HG03378 (cell line): Measurements from ENCODE around the gene TPST1.

Source experiments
- ATAC-seq: cut with Tn5 transposase; IDR thresholded peaks from one replicate; pipeline ENCODE4 v1.9.1; 2021; ENCODE audit warnings: mild to moderate bottlenecking, moderate library complexity; ENCODE audit not compliant: unreplicated experiment

The TPST1 gene

DNA sequence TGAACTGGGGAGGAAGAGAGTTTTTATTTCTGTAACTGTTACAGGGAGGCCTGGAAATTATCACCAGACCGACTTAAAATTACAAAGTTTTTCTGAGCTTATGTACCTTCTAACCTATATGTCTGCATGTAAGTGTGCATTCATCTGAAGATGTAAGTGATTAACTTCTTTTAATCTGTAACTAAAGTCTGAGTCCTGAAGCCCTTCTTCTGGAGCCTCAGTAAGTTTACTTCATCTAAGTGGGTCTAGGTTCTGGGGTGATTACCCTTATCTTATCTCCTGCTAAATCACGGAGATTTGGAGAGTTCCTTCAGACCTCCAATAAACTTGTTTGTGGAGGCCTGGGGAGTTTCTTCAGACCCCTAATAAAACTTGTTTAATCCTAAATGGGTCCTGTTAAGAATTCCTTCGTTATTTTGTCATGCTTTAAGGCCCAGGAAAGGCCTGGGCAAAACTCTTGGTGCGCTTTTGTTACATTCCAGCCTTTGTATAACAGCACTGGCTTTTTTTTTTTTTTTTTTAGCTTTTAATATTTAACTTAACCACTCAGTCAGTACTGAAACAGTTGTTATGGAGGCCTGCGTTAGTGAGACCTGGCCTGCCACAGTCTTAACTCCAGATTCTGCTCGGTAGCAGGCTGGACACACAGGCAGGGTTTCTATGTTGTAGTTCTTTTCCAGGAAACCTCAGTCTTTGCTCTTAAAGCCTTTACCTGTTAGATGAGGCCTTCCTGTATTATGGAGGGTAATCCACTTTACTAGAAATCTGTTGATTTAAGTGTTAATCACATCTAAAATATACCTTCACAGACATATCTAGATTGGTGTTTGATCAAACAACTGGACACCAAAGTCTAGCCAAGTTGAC is 33.0 kb downstream of the TPST1 start:
- peak; percentile 45 for ATAC-seq

- peak; percentile 48 for ATAC-seq
Measured at GRCh38 chr7:66238773-66239466, 33.8 kb downstream of the TPST1 start.

DNA sequence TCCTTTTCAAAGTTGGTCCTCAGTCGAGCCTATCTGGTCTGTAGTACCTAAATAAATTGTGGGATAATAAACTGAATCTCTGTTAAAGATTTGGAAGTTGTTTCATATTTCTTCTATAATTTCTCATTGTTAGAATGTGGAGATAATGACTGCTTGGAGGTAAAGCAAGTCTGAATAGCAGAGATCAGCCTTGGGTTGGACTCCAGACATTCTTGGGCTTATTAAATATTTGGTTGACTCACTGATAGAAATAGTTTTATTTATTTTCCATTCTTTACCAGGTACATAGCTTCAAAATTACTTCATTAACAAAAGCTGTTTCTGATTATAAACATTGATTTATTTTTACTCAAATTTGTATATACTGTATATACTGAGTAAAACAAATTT is 34.3 kb downstream of the TPST1 start:
- no peak for ATAC-seq

DNA sequence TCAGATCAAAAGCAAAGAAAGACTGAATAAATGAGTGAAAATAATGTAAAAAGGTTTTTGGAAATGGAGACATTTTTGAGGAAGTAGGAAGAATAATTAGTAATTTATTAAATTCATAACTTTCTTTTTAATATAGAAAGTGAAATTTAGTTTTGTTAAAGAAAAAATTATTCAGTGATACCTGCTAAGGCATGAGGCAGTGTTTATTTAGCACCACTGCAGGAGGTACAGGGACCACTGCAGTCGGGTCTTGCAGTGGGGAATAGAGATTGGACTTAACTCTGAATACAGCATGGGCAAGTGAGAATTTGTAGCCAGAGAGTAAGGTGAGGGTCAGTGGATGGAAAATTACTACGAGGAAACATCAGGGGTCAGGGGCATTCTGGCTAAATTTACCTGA is 39.9 kb downstream of the TPST1 start:
- ATAC-seq = no peak

DNA sequence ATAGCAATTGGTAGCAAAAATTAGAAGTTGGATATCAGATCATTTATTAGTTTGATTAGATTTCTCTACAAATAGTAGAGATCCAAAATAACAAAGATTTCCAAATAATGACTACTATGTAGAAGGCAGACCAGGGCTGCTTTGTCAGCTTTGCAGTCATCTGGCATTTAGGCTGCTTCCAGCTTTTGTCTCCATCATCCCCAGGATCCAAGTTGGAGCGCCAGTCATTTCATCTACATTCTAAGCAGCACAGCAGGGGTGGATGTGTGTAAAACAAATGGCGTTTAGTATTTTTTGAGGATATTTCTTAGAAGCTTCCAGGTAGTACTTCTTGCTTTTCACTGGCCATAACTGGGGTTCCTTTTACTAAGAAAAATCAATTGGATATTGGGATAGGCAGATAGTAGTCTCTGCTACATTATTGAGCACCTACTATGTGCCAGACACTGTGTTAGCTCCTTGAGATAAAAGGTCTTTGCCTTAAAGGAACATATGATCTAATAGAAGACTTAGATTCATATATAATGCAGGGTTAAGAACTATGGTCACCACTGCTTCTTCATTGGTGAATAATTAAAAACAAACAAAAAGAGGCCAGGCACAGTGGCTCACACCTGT is 41.5 kb downstream of the TPST1 start:
- no peak for ATAC-seq

GRCh38 chr7:66247380-66248078 is 42.4 kb downstream of the TPST1 start:
- ATAC-seq = no peak

DNA sequence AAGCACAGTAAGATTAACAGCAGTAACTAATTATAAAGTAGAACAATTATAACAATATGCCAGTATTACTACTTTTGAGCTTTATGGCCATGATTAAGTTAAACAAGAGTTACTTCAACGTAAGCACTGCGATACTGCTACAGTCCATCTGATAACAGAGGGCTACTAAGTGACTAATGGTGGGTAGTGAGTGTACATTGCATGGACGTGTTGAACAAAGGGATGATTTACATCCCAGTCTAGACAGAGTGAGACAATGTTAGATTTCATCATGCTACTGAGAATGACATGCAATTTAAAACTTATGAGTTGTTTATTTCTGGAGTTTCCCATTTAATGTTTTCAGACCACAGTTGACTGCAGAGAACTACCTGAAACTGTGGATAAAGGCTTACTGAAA is 45.6 kb downstream of the TPST1 start:
- ATAC-seq = no peak

GRCh38 chr7:66255534-66256100 is 50.5 kb downstream of the TPST1 start:
- no peak for ATAC-seq

DNA sequence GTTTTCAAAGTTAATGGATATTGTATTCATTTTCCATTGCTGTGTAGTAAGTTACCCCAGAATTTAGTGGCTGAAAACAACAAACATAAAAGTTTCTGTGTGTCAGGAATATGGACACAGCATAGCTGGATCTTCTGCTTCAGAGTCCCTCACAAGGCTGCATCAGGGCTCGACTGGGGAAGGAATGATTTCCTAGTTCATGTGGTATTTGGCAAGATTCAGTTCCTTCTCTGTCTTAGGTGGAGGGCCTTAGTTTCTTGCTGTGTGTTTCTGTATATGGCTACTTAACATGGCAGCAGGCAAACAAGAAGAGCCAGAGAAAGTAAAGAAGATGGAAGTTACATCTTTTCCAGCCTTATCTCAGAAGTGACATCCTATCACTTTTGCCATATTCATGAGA is 51.1 kb downstream of the TPST1 start:
- no peak for ATAC-seq

DNA sequence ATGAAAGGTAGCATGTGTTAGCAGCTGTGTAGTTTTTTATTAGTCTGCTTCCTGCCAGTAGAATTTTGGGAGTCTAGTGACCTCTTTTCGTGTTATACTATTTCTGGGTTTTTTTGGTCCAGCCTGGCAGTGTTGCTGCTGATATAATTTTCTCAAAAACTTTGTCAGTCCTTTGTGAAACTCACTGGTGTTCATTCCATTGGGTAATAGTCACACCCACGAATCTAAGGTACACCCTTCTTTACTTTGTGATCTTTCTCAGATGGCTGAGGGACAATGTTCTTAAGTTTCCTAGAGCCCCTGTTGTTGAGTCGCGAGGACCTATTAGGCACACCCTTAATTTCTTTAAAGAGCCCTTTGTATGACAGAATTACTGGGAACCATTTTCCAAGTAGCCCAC is 52.3 kb downstream of the TPST1 start:
- ATAC-seq = no peak

DNA sequence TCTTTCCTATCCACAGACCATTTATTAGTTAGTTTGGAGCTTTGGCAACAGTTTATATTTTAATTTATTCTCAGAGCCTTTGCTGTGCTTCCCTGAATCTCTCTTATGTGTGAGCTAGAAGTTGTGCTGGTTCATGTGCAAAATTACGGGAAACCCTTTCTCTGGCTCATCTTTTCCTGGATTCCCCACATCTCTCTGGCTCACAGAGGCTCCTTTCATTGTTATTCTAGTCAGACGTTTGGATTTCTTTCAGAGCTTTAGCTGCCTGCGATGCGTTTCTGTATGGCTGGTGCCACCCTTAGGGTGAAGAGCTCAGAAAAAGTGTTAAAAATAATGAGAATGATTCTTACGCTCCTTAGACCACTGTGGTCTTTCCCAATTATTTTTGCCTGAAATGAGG is 53.3 kb downstream of the TPST1 start:
- ATAC-seq = no peak

DNA sequence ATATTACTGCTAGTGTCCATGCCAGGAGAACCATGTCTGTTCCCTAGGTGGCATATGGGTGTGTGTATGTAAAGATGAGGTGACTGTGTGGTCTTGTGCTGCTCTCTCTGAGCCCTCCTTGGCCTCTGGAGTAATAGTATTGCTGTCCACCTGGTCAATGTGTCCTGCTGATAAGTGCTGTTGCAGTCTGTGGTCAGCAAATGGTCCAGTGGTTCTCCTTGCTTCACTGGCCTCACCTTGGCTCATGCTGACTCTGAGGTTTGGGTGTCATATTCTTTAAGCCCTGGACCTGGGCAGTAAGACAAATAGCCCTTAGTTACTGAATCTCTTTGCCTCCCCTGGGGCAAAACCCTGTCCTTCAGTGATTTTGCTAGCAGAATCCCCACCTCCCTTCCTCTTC is 56.8 kb downstream of the TPST1 start:
- no peak for ATAC-seq

DNA sequence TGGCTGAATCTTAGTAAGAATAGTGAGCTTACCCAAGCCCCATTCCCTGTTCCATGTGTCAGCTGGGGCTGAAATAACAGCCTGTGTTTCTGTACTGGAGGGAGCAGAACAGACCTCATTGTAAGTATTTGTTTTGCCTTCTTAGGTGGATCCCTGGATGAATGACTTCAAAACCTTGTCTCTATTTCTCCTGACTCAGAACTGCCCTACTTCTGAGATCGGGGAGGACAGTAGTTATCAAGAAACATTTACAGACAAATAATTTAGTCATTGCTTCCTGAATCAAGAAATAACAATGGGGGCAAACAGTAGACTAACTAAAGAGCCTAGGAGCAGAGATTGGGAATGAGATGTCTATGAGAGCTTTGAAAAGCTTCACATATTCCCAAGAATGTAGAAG is 58.8 kb downstream of the TPST1 start:
- no peak for ATAC-seq

DNA sequence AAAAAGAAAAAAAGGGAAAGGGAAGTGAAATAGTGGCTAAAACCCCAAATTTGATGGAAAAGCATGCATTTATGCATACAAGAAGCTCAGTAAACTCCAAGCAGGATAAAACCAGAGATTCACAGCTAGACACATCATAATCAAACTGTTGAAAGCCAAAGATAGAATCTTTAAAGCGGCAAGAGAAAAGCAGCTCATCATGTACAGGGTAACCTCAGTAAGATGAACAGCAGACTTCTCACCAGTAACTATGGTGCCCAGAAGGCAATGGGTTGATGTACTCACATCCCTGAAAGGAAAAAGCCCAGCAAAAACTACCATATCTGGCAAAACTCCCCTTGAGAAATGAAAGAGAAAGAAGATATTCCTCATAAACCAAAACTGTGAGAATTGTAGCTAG is 60.4 kb downstream of the TPST1 start:
- no peak for ATAC-seq

DNA sequence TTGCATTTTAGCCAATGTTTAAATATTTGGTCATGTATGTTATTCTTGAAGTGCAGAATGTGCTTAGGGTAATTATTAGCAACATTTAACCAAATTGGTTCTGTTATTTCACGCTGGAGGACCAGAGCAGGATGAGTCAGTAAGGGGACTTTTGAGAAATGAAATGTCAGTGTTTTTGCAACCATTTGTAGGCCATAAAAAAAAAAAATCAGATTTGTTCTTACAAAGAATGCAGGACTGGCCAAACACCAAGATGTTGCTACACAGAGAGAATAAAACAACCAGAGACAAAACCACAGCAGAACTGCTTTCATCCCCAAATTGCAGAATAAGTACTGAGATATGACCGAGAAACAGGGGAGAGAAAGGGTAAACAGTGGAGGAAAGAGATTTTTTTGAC is 62.1 kb downstream of the TPST1 start:
- no peak for ATAC-seq

- ATAC-seq = no peak
Measured at GRCh38 chr7:66269978-66270377, 64.8 kb downstream of the TPST1 start.

GRCh38 chr7:66272321-66272720 is 67.2 kb downstream of the TPST1 start:
- no peak for ATAC-seq

GRCh38 chr7:66276363-66276762 is 71.2 kb downstream of the TPST1 start:
- ATAC-seq = no peak

DNA sequence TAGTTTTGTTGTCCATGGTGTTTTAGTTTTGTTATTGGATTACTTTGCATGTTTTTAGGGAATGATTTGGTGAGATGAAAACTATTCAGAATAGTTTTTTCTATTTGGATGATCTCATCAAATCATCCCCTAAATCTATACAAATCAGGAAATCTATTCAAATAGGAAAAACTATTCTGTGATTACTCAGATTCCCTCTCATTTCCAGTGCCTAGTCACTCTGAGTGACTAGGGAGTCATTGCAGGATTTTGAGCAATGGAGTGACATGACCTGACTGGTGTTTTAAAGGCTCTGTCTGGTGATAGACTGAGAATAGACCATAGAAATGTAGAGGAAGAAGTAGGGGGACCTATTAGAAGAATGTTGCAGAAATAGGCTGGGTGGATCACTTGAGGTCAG is 72.4 kb downstream of the TPST1 start:
- ATAC-seq = no peak

- no peak for ATAC-seq
Measured at GRCh38 chr7:66279912-66280311, 74.8 kb downstream of the TPST1 start.
